Sigmoid colon (tissue), 7 donors: Measurements from ENCODE around the gene CIZ1. TPM values are rescaled to one million over a fixed set of nuclear protein-coding genes. Genes with fewer than 3 reads are reported as not detected.

Experiments
- DNase-seq: peaks from one replicate; pipeline ENCODE4 v3.0.0-alpha.2; 2019
- H3K27ac ChIP-seq, 4 donors: fragments of 200-600 bp; sonication (generic); one replicate each; pipeline ENCODE4 v1.5.1; 2016 to 2019; ENCODE audit warnings: mild to moderate bottlenecking in 1 of 4
- H3K27me3 ChIP-seq, 3 donors: fragments of 200-600 bp; sonication (generic); one replicate each; pipeline ENCODE4 v1.5.1; 2019; ENCODE audit warnings: mild to moderate bottlenecking in 1 of 3
- H3K36me3 ChIP-seq, 4 donors: fragments of 200-600 bp; sonication (generic); one replicate each; pipeline ENCODE4 v1.5.1; 2016 to 2019
- H3K4me1 ChIP-seq, 4 donors: fragments of 200-600 bp; sonication (generic); one replicate each; pipeline ENCODE4 v1.5.1; 2017 to 2019
- H3K4me3 ChIP-seq, 4 donors: fragments of 200-600 bp; sonication (generic); one replicate each; pipeline ENCODE4 v1.5.1; 2017 to 2019; ENCODE audit warnings: mild to moderate bottlenecking in 2 of 4, moderate library complexity in 1 of 4
- H3K9me3 ChIP-seq, 4 donors: fragments of 200-600 bp in 3 of 4; sonication (generic) in 3 of 4; one replicate each; pipeline versions ENCODE4 v1.5.1 to v1.6.1; 2013 to 2019
- CTCF ChIP-seq, 4 experiments: fragments of 450-650 bp in 3 of 4; fragments of 200-600 bp in 1 of 4; IDR thresholded peaks; one replicate each; pipeline ENCODE4 v1.5.1; 2016 to 2019; ENCODE audit warnings: antibody characterized with exemption in 4 of 4, mild to moderate bottlenecking in 3 of 4, moderate library complexity in 2 of 4
- EP300 ChIP-seq, 4 donors: sonication (generic); formaldehyde crosslinking; IDR thresholded peaks; one replicate each; pipeline ENCODE4 v1.6.1; 2017; ENCODE audit warnings: antibody characterized with exemption in 4 of 4
- POLR2A ChIP-seq, 2 donors: fragments of 450-650 bp; IDR thresholded peaks; one replicate each; pipeline ENCODE4 v1.6.1; 2016; ENCODE audit warnings: antibody characterized with exemption in 2 of 2, mild to moderate bottlenecking in 2 of 2, moderate library complexity in 2 of 2
- POLR2AphosphoS5 ChIP-seq, 4 donors: sonication (generic); formaldehyde crosslinking; IDR thresholded peaks; one replicate each; pipeline ENCODE4 v1.6.1; 2017; ENCODE audit warnings: antibody characterized with exemption in 4 of 4
- WGBS, 2 donors: extraction: QIAGEN DNeasy Blood & Tissue Kit; methylation state at CpG; one replicate each; pipeline ENCODE4 v1.1.7; 2013; 5-methylcytosine and 5-hydroxymethylcytosine counted together
- intact Hi-C: fragments of 100-400 bp; cut with DNase I; formaldehyde crosslinking; loops from one replicate; pipeline ENCODE4 v1.15.1; 2023
- polyA plus RNA-seq, 3 donors: library from polyadenylated mRNA; stranded (reverse); fragments of 200-250 nt; gene quantifications; one replicate each; pipeline ENCODE4 v1.2.3, GENCODE V29; 2013
- total RNA-seq, 4 donors: library from RNA; depleted of rRNA; stranded (reverse); fragments of >200 nt; gene quantifications; one replicate each; pipeline ENCODE4 v1.1.0, GENCODE V29; 2016
- donor health status: healthy with polysubstance abuse.
- donor health status: Bipolar disorder and iron deficiency.
- donor health status: healthy.

Gene CIZ1
- total and polyA plus RNA-seq, 7 donors: 25.7 to 116 (median 60.2) TPM

GRCh38 chr9:128206916-128207910 is 15.8 kb upstream of the CIZ1 start:
- no peak overlapping the region for H3K4me3 ChIP-seq
- intact Hi-C loops: no loop called here
- DNase-seq: no peak
- TF ChIP-seq POLR2AphosphoS5 (IDR thresholded peaks at IDR 0.05): no peak
- TF ChIP-seq EP300 (IDR thresholded peaks at IDR 0.05): no peak
- no peaks in the 10 kb centered on the region for H3K9me3 ChIP-seq
- 69 to 81% methylated on average over 15 of the region's 15 CpGs for WGBS, 2 donors
- H3K27ac ChIP-seq: peak overlapping the region in 1 of 4 donors; percentile 14
- peaks cover 0 to 20% (median 13%) of the 10 kb centered on the region in 4 donors for H3K4me1 ChIP-seq
- peaks cover 6 to 15% (median 12%) of the 10 kb centered on the region in 3 donors for H3K27me3 ChIP-seq
- H3K36me3 ChIP-seq: no peaks in the 10 kb centered on the region

- 73 to 87% methylated on average over 3 of the region's 3 CpGs for WGBS, 2 donors
- H3K27me3 ChIP-seq: peaks cover 6 to 15% (median 12%) of the 10 kb centered on the region in 3 donors
- H3K27ac ChIP-seq: no peak overlapping the region
- H3K36me3 ChIP-seq: no peaks in the 10 kb centered on the region
- DNase-seq: no peak
- TF ChIP-seq EP300 (IDR thresholded peaks at IDR 0.05): no peak
- no peak for TF ChIP-seq POLR2AphosphoS5 (IDR thresholded peaks at IDR 0.05)
- no peak for TF ChIP-seq CTCF (IDR thresholded peaks at IDR 0.05)
- TF ChIP-seq POLR2A (IDR thresholded peaks at IDR 0.05): no peak
- intact Hi-C loops: no loop called here
- H3K9me3 ChIP-seq: no peaks in the 10 kb centered on the region
- peaks cover 0 to 20% (median 13%) of the 10 kb centered on the region in 4 donors for H3K4me1 ChIP-seq
- H3K4me3 ChIP-seq: no peak overlapping the region
These were observed 15.1 kb upstream of the CIZ1 start for GRCh38 chr9:128206484-128206883.

GRCh38 chr9:128205296-128205944 is 14.0 kb upstream of the CIZ1 start:
- Histone ChIP-seq H3K4me3 (peak overlapping the region in 1 of 4 donors; percentile 70), H3K4me1 (peaks cover 0 to 15% (median 13%) of the 10 kb centered on the region in 4 donors), H3K27me3 (peaks cover 6 to 15% (median 12%) of the 10 kb centered on the region in 3 donors), H3K27ac (peak overlapping the region in 1 of 4 donors; percentile 25), H3K36me3 (no peaks in the 10 kb centered on the region), H3K9me3 (no peaks in the 10 kb centered on the region)
- intact Hi-C loops: no loop called here
- TF ChIP-seq POLR2AphosphoS5 (IDR thresholded peaks at IDR 0.05) (no peak), CTCF (IDR thresholded peaks at IDR 0.05) (no peak), EP300 (IDR thresholded peaks at IDR 0.05) (no peak), POLR2A (IDR thresholded peaks at IDR 0.05) (no peak)
- WGBS, 2 donors: 68 to 88% methylated on average over 16 of the region's 16 CpGs
- no peak for DNase-seq

GRCh38 chr9:128204858-128205257 is 13.5 kb upstream of the CIZ1 start:
- Histone ChIP-seq H3K4me1 (peaks cover 0 to 15% (median 13%) of the 10 kb centered on the region in 4 donors), H3K4me3 (peak overlapping the region in 2 of 4 donors; percentile 56 to 70), H3K27me3 (peaks cover 6 to 15% (median 12%) of the 10 kb centered on the region in 3 donors), H3K9me3 (no peaks in the 10 kb centered on the region), H3K36me3 (no peaks in the 10 kb centered on the region), H3K27ac (peak overlapping the region in 2 of 4 donors; percentile 25 to 50)
- TF ChIP-seq POLR2AphosphoS5 (IDR thresholded peaks at IDR 0.05) (no peak), CTCF (IDR thresholded peaks at IDR 0.05) (no peak), EP300 (IDR thresholded peaks at IDR 0.05) (no peak), POLR2A (IDR thresholded peaks at IDR 0.05) (no peak)
- DNase-seq: no peak
- WGBS, 2 donors: 67 to 90% methylated on average over 7 of the region's 7 CpGs
- intact Hi-C loops: no loop called here
